ENCODE measurements around the gene RPTOR.
A peak's percentile ranks its signal among the peaks of the same experiment; 100 is the strongest.

RPTOR gene

GRCh38 chr17:80650751-80651518, 106.3 kb downstream of the RPTOR start:
- H3K27me3 Mint-ChIP-seq: no peaks in the 10 kb centered on the region
- H3K4me3 Mint-ChIP-seq: no peak overlapping the region
- DNase-seq (ENCODE audit: low spot score in 2 of 2) (no peak), ATAC-seq (replicated peaks; ENCODE audit: extremely low read depth, poor library complexity, severe bottlenecking) (no peak)
- H3K9me3 Mint-ChIP-seq: no peaks in the 10 kb centered on the region
- H3K27ac Mint-ChIP-seq (ENCODE audit: low read depth): no peak overlapping the region
- peaks cover 61% of the 10 kb centered on the region for H3K4me1 Mint-ChIP-seq
- peaks cover 7% of the 10 kb centered on the region for H3K36me3 Mint-ChIP-seq (ENCODE audit: insufficient read depth)

- H3K36me3 Mint-ChIP-seq (ENCODE audit: insufficient read depth): peaks cover 4% of the 10 kb centered on the region
- H3K9me3 Mint-ChIP-seq: peaks cover 4% of the 10 kb centered on the region
- no peak for ATAC-seq (replicated peaks; ENCODE audit: extremely low read depth, poor library complexity, severe bottlenecking)
- DNase-seq (ENCODE audit: low spot score in 2 of 2): no peak
- H3K4me3 Mint-ChIP-seq: no peak overlapping the region
- no peaks in the 10 kb centered on the region for H3K27me3 Mint-ChIP-seq
- peaks cover 52% of the 10 kb centered on the region for H3K4me1 Mint-ChIP-seq
- H3K27ac Mint-ChIP-seq (ENCODE audit: low read depth): no peak overlapping the region
These were observed 108.2 kb downstream of the RPTOR start for GRCh38 chr17:80652756-80653330.

- DNase-seq (ENCODE audit: low spot score in 2 of 2) (no peak), ATAC-seq (replicated peaks; ENCODE audit: extremely low read depth, poor library complexity, severe bottlenecking) (no peak)
- H3K9me3 Mint-ChIP-seq: peaks cover 6% of the 10 kb centered on the region
- H3K27ac Mint-ChIP-seq (ENCODE audit: low read depth): no peak overlapping the region
- H3K4me3 Mint-ChIP-seq: no peak overlapping the region
- H3K4me1 Mint-ChIP-seq: peaks cover 43% of the 10 kb centered on the region
- peaks cover 4% of the 10 kb centered on the region for H3K36me3 Mint-ChIP-seq (ENCODE audit: insufficient read depth)
- H3K27me3 Mint-ChIP-seq: no peaks in the 10 kb centered on the region
These were observed 109.2 kb downstream of the RPTOR start for GRCh38 chr17:80653856-80654255.

DNA sequence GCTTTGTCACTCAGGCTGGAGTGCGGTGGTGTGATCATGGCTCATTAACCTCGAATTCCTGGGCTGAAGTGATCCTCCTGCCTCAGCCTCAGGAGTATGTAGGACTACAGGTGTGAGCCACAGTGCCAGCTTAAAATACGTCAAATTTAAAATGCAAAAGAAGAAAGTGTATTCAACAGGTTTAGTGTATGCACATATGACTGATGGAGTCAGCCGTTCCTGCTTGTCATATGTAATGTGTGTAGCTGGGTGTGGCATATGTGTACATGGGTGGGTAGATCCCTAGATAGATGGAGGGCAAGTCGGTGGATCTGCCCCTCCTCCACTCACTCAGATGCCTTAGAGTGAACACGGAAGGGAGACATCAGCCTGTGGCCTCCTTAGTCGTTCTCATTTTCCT, 111.0 kb downstream of the RPTOR start:
- Mint-ChIP-seq H3K36me3 (ENCODE audit: insufficient read depth) (peaks cover 4% of the 10 kb centered on the region), H3K9me3 (peaks cover 6% of the 10 kb centered on the region), H3K4me3 (no peak overlapping the region), H3K27ac (ENCODE audit: low read depth) (no peak overlapping the region), H3K27me3 (no peaks in the 10 kb centered on the region), H3K4me1 (peaks cover 27% of the 10 kb centered on the region)
- ATAC-seq (replicated peaks; ENCODE audit: extremely low read depth, poor library complexity, severe bottlenecking): no peak
- DNase-seq (ENCODE audit: low spot score in 2 of 2): no peak

DNA sequence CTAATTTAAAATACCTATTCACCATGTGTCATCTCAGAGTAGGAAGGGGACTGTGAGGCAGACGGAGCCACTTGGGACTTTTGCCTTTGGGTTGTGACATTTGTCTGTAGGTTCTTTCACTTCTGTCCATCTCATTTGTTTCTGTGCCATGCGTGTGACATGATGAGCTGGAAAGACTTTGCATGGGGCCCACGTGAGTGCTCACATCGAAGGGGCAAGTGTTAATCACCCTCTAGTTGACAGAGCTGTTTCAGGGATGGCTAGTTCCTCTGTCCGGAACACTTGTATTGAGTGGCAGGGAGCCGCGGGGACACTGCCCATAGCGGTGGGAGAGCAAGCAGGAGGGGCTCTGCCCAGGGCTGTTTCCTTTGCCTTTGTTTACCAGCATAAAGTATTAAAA, 112.0 kb downstream of the RPTOR start:
- H3K4me1 Mint-ChIP-seq: peaks cover 26% of the 10 kb centered on the region
- ATAC-seq (replicated peaks; ENCODE audit: extremely low read depth, poor library complexity, severe bottlenecking): no peak
- peaks cover 2% of the 10 kb centered on the region for H3K36me3 Mint-ChIP-seq (ENCODE audit: insufficient read depth)
- peaks cover 6% of the 10 kb centered on the region for H3K9me3 Mint-ChIP-seq
- H3K27ac Mint-ChIP-seq (ENCODE audit: low read depth): peak overlapping the region; percentile 51
- no peak overlapping the region for H3K4me3 Mint-ChIP-seq
- DNase-seq (ENCODE audit: low spot score in 2 of 2): no peak
- H3K27me3 Mint-ChIP-seq: no peaks in the 10 kb centered on the region

DNA sequence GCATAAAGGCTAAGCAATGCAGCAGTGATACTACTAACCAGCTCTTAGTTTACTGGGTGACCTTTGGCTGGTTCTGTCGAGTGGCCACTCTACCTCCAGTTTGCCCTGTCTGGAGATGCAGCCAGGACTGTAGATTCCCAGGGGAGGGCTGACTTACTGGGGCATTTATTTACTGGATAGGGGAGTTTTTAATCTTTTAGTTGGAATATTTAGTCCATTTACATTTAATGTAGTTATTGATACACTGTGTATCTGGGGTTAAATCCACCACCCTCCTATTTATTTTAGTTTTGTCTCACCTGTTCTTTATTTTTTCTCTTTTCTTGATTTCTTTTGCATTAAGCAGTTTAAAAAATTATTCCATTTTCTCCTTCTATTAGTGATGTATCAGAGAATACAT, 112.9 kb downstream of the RPTOR start:
- ATAC-seq (replicated peaks; ENCODE audit: extremely low read depth, poor library complexity, severe bottlenecking): no peak
- Mint-ChIP-seq H3K36me3 (ENCODE audit: insufficient read depth) (peaks cover 2% of the 10 kb centered on the region), H3K4me1 (peaks cover 21% of the 10 kb centered on the region), H3K27me3 (no peaks in the 10 kb centered on the region), H3K4me3 (no peak overlapping the region), H3K27ac (ENCODE audit: low read depth) (no peak overlapping the region), H3K9me3 (peaks cover 6% of the 10 kb centered on the region)
- DNase-seq (ENCODE audit: low spot score in 2 of 2): no peak

- ATAC-seq (replicated peaks; ENCODE audit: extremely low read depth, poor library complexity, severe bottlenecking) (no peak), DNase-seq (ENCODE audit: low spot score in 2 of 2) (no peak)
- Mint-ChIP-seq H3K9me3 (peaks cover 6% of the 10 kb centered on the region), H3K4me1 (peaks cover 24% of the 10 kb centered on the region), H3K27me3 (no peaks in the 10 kb centered on the region), H3K4me3 (no peak overlapping the region), H3K36me3 (ENCODE audit: insufficient read depth) (peaks cover 2% of the 10 kb centered on the region), H3K27ac (ENCODE audit: low read depth) (no peak overlapping the region)
These were observed 114.2 kb downstream of the RPTOR start for GRCh38 chr17:80658821-80659220.

GRCh38 chr17:80659651-80660050, 115.0 kb downstream of the RPTOR start:
- Mint-ChIP-seq H3K4me3 (no peak overlapping the region), H3K4me1 (peaks cover 33% of the 10 kb centered on the region), H3K27me3 (no peaks in the 10 kb centered on the region), H3K27ac (ENCODE audit: low read depth) (no peak overlapping the region), H3K9me3 (peaks cover 6% of the 10 kb centered on the region), H3K36me3 (ENCODE audit: insufficient read depth) (peaks cover 2% of the 10 kb centered on the region)
- DNase-seq (ENCODE audit: low spot score in 2 of 2) (no peak), ATAC-seq (replicated peaks; ENCODE audit: extremely low read depth, poor library complexity, severe bottlenecking) (no peak)

DNA sequence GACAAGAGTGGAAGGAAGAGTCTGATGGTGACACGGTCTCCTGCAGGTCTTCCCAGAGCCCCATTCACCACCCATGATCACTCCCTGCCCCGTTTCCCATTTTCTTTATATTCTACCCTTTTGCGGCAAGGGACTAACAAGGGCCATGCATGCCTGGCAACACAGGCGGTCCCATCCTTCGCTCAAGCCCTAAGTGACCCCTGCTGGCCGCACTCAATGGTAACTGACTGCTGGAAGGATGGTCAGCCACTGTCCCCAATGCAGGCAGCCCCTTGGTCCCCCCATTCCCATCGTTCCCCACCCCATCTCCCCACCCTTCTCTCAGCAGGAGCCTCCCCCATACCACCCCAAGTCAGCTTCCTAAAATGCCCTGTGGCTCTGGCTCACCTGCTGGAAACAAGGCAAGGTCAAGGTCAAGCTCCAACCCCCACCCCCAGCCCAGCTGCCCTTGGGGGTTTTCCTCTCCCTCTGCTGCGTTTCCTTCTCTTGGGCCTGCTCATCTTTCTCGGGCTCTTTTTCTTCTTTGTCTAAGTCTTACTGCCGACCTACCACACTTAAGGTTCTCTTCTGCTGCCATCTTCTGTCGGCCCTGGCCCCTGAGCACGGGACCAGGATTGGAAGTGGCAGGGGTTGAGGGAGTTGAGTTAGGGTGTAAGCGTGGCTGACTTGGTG, 116.0 kb downstream of the RPTOR start:
- Mint-ChIP-seq H3K36me3 (ENCODE audit: insufficient read depth) (peaks cover 9% of the 10 kb centered on the region), H3K4me3 (no peak overlapping the region), H3K4me1 (peaks cover 40% of the 10 kb centered on the region), H3K27ac (ENCODE audit: low read depth) (no peak overlapping the region), H3K27me3 (no peaks in the 10 kb centered on the region), H3K9me3 (peaks cover 6% of the 10 kb centered on the region)
- DNase-seq (ENCODE audit: low spot score in 2 of 2) (no peak), ATAC-seq (replicated peaks; ENCODE audit: extremely low read depth, poor library complexity, severe bottlenecking) (no peak)

DNA sequence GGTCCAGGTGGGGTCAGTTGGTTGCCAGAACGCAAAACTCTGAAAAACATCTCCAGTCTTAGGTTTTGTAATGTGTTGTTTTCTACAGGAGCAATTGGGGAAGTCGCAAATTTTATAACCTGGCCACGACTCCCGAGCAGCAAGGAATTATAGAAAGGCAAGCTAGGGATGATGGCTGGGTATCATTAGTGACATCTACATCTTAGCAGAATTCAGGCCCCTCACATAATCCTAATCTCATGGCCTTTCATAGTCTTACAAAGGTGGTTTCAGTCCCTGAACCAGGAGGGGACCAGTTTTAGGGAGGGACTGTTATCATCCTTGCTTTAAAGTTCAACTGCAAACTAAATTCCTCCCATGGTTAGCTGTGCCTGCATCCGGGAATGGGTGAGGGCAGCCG, 117.9 kb downstream of the RPTOR start:
- Mint-ChIP-seq H3K36me3 (ENCODE audit: insufficient read depth) (peaks cover 11% of the 10 kb centered on the region), H3K9me3 (peaks cover 5% of the 10 kb centered on the region), H3K27ac (ENCODE audit: low read depth) (peak overlapping the region; percentile 61), H3K4me1 (peaks cover 52% of the 10 kb centered on the region), H3K27me3 (no peaks in the 10 kb centered on the region), H3K4me3 (no peak overlapping the region)
- DNase-seq (ENCODE audit: low spot score in 2 of 2) (no peak), ATAC-seq (replicated peaks; ENCODE audit: extremely low read depth, poor library complexity, severe bottlenecking) (no peak)

DNA sequence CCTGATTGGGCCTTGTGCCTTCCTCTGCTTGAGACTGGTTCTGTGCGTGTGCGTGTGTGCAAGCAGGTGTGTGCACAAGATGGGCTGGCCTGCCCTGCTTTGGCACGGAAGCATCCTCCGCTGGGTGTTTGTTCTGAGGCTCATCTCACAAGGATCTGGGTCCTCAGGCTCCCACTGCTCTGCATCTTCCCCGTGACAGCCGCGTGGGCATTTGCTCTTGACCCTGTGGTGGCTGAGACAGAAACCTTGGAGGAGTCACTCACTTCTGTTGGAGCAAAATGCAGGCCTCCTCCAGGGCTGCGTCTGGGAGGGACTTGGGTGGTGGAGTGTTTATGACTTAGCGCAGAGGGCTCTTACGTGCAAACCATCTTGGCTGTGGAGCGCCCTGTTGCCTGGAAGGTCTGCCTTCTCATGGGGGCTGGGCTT, 119.2 kb downstream of the RPTOR start:
- H3K27ac Mint-ChIP-seq (ENCODE audit: low read depth): peak overlapping the region; percentile 93
- peak overlapping the region; percentile 68 for H3K4me3 Mint-ChIP-seq
- no peaks in the 10 kb centered on the region for H3K27me3 Mint-ChIP-seq
- no peaks in the 10 kb centered on the region for H3K9me3 Mint-ChIP-seq
- H3K4me1 Mint-ChIP-seq: peaks cover 64% of the 10 kb centered on the region
- H3K36me3 Mint-ChIP-seq (ENCODE audit: insufficient read depth): peaks cover 11% of the 10 kb centered on the region
- no peak for DNase-seq (ENCODE audit: low spot score in 2 of 2)
- ATAC-seq (replicated peaks; ENCODE audit: extremely low read depth, poor library complexity, severe bottlenecking): no peak

DNA sequence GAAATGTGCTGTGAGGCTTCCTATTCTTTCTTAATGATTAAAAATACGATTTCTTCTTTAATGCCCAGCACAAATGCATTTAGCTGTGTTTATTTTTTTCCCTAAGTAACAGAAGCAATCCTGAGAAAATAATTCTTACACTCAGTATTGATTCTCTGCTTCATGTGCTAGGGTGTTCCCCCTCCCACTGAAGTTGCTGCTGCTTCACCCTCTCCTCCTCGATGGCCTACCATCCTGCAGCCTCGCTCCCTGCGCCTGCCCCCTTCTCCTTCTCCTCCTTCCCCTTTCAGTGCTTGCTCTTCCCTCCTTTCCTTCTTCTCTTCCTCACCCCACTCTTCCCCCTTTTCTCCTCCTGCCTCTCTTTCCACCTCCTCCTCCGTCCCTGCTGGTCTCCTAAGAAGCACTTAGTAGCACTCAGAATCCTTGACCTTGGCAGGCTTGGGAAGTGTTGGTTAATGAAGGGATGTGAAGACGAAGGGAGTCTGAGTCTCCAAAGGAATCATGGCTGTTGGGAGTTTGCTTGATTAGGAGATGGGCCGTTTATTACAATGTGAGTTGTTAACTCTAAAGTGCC, 119.7 kb downstream of the RPTOR start:
- H3K9me3 Mint-ChIP-seq: no peaks in the 10 kb centered on the region

More for the DNA sequence above, 119.7 kb downstream of the RPTOR start:
- Mint-ChIP-seq H3K27ac (ENCODE audit: low read depth) (peak overlapping the region; percentile 93), H3K27me3 (no peaks in the 10 kb centered on the region), H3K4me3 (peak overlapping the region; percentile 68), H3K36me3 (ENCODE audit: insufficient read depth) (peaks cover 11% of the 10 kb centered on the region), H3K4me1 (peaks cover 64% of the 10 kb centered on the region)
- DNase-seq (ENCODE audit: low spot score in 2 of 2): no peak
- no peak for ATAC-seq (replicated peaks; ENCODE audit: extremely low read depth, poor library complexity, severe bottlenecking)

Measured in central memory CD8-positive, alpha-beta T cell (primary cell).